NB4 (cell line): ENCODE measurements around the gene JSRP1.

ENCODE experiments used
- DNase-seq: peaks from one replicate; pipeline ENCODE4 v3.0.0; 2010; ENCODE audit warnings: low read depth
- H3K4me3 ChIP-seq: one replicate; pipeline ENCODE4 v1.5.1; 2011; ENCODE audit warnings: mild to moderate bottlenecking, low read depth, low read length, moderate library complexity
- MYC ChIP-seq: IDR thresholded peaks from 2 replicates; pipeline ENCODE4 v1.6.1; 2011; ENCODE audit warnings: low read depth, low read length
- POLR2A ChIP-seq: IDR thresholded peaks from 2 replicates; pipeline ENCODE4 v1.6.1; 2011; ENCODE audit warnings: mild to moderate bottlenecking; ENCODE audit not compliant: insufficient read length; ENCODE audit errors: extremely low read depth
- TF ChIP-seq, protein P1 (sequence below): IDR thresholded peaks from one replicate; pipeline ENCODE4 v1.5.1; 2012; ENCODE audit warnings: low read depth, low read length
- TF ChIP-seq, protein P2 (sequence below): IDR thresholded peaks from 2 replicates; pipeline ENCODE4 v1.6.1; 2011; ENCODE audit warnings: low read depth, low read length

The JSRP1 gene

DNA sequence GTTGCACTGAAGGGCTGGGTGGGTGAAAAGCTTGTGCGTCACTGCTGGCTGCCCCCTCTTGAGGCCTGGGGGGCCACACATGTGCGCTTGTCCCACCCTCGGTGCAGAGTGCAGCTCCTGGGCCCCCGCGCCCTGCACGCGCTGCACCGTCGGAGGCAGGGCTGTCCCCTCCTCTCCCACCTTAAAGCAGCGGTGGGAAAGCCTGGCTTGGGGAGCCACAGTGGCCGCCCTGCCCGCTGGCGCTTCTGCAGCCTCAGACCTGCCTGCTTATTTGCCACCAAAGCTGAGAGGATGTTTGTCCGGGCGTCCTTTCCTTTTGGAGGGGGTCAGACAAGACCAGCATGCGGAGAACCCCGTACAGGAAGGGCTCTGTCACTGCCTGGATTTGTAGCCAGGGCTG, 46.8 kb downstream of the JSRP1 start:
- no peak for DNase-seq
- TF ChIP-seq POLR2A (no peak), MYC (no peak)
- TF ChIP-seq, protein P1, sequence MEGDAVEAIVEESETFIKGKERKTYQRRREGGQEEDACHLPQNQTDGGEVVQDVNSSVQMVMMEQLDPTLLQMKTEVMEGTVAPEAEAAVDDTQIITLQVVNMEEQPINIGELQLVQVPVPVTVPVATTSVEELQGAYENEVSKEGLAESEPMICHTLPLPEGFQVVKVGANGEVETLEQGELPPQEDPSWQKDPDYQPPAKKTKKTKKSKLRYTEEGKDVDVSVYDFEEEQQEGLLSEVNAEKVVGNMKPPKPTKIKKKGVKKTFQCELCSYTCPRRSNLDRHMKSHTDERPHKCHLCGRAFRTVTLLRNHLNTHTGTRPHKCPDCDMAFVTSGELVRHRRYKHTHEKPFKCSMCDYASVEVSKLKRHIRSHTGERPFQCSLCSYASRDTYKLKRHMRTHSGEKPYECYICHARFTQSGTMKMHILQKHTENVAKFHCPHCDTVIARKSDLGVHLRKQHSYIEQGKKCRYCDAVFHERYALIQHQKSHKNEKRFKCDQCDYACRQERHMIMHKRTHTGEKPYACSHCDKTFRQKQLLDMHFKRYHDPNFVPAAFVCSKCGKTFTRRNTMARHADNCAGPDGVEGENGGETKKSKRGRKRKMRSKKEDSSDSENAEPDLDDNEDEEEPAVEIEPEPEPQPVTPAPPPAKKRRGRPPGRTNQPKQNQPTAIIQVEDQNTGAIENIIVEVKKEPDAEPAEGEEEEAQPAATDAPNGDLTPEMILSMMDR: no peak
- TF ChIP-seq, protein P2, sequence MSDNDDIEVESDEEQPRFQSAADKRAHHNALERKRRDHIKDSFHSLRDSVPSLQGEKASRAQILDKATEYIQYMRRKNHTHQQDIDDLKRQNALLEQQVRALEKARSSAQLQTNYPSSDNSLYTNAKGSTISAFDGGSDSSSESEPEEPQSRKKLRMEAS: no peak
- no peak overlapping the region for H3K4me3 ChIP-seq

DNA sequence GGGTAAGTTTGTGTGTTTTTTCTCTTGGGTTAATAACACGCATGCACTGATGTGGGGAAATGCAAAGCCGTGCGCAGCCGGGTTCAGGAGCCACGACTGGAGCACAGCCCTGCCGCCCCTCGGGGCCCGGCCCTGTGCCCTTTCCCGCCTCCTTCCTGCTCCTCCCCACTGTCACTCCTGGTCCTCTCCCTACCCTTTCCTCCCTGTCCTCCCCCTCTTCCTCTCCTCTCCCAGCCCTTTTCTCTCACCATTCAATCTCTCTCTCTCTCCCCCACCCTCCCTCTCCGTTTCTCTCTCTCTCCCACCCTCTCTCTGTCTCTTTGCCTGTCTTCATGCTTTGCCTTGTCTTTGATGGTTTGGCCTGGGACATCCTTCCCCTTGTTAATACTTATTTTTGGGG, 47.2 kb downstream of the JSRP1 start:
- TF ChIP-seq MYC: no peak
- TF ChIP-seq POLR2A: no peak
- TF ChIP-seq, protein P1: no peak
- TF ChIP-seq, protein P2: no peak
- no peak overlapping the region for H3K4me3 ChIP-seq
- DNase-seq: no peak

DNA sequence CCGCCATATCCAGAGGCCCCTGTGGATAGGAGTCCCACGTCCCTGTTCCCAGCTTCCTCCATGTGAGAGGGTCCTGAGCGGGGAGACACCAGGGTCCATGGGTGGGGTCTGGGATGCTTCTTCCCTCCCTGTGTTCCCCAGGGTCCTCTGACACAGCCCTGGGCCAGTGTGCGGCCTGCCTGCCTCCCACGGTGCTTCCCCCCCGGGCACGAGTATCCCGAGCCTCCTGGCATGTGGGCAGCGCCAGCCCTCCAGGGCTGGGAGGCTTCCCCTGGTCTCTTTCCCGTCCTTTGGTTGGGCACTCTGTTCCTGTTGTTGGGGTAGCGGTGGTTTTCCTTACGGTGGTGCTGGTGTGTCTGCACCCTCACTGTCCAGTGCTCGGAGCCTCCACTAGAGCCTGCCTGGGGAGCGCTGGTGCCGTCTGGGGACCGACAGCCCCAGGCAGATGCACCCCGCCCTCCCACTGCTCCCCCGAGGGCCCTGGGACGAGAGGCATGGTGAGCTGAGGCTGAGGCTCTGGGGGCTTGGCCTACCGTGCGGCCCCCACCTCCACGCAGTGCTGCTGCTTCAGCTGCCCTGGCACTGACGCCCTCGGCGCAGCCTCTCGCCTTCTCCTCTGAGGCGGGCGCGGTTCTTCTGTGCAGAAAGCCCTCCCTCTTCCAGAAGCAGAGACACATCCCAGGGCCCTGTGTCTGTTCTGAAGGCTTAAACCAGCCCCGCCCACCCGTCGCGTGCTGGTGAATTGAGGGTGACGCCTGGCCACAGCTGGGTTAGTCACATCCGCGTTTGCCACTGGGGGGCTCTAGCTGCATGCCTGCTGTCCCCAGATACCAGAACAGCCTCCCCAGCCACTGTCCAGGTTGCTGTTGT, 48.0 kb downstream of the JSRP1 start:
- peak; percentile 41 for DNase-seq
- no peak overlapping the region for H3K4me3 ChIP-seq
- no peak for TF ChIP-seq POLR2A
- TF ChIP-seq, protein P1: no peak
- TF ChIP-seq MYC: no peak
- TF ChIP-seq, protein P2: no peak

DNA sequence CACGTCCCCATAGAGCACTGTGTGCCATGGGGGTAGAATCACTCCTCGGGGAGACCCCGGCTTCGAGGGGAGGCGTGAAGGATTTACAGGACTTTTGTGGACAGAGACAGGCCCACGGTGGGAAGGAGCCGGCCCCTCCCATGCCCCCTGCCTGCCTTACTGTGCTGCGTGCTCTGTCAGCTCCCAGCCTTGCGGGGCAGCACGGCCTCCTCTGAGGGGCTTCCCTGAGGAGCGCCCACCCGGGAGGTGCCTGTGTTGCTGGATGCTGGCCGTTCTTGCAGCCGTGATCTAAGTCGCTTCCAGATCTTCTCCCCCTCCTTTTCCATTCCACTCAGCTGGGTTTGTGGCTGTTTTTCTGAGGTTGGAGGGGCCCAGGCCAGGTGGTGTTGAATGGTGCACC, 49.2 kb downstream of the JSRP1 start:
- DNase-seq: no peak
- no peak overlapping the region for H3K4me3 ChIP-seq
- TF ChIP-seq, protein P1: no peak
- TF ChIP-seq, protein P2: no peak
- TF ChIP-seq POLR2A (no peak), MYC (no peak)

DNA sequence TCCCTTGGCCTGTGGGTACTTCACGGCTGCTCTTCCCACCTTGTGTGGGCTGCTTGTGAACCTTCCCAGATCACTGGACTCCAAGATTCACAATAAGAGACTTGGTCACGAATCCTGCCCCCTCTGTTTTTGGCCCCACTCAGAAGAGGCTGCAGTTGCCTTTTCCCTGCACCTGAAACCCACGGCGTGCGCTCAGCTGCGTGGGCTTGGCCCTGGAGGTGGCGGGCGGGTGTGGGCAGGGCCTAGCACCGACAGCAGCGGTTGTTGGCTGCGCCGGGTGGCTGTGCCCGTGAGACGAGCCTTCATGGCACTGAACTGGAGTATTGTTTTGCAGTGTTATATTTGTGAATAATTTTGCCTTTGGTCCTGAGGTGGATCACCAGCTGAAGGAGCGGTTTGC, 53.9 kb downstream of the JSRP1 start:
- no peak overlapping the region for H3K4me3 ChIP-seq
- no peak for DNase-seq

More for the DNA sequence above, 53.9 kb downstream of the JSRP1 start:
- TF ChIP-seq MYC (no peak), POLR2A (no peak)
- TF ChIP-seq, protein P2: no peak
- TF ChIP-seq, protein P1: no peak
